AG10803 (cell line): Measurements from ENCODE around the gene TMEM117.

Experiments
- DNase-seq: peaks from one replicate; pipeline ENCODE4 v3.0.0; 2010; ENCODE audit warnings: low read depth
- H3K4me3 ChIP-seq: 2 replicates; pipeline ENCODE4 v1.5.1; 2011; ENCODE audit warnings: mild to moderate bottlenecking, low read length, control low read depth
- TF ChIP-seq, protein P1 (sequence below): conservative IDR thresholded peaks from 2 replicates; pipeline ENCODE4 v1.5.1; 2011; ENCODE audit warnings: mild to moderate bottlenecking, low read length, control low read depth, inconsistent platforms

The TMEM117 gene

GRCh38 chr12:44286336-44286735, 450.5 kb downstream of the TMEM117 start:
- peak; percentile 47 for DNase-seq
- TF ChIP-seq, protein P1, sequence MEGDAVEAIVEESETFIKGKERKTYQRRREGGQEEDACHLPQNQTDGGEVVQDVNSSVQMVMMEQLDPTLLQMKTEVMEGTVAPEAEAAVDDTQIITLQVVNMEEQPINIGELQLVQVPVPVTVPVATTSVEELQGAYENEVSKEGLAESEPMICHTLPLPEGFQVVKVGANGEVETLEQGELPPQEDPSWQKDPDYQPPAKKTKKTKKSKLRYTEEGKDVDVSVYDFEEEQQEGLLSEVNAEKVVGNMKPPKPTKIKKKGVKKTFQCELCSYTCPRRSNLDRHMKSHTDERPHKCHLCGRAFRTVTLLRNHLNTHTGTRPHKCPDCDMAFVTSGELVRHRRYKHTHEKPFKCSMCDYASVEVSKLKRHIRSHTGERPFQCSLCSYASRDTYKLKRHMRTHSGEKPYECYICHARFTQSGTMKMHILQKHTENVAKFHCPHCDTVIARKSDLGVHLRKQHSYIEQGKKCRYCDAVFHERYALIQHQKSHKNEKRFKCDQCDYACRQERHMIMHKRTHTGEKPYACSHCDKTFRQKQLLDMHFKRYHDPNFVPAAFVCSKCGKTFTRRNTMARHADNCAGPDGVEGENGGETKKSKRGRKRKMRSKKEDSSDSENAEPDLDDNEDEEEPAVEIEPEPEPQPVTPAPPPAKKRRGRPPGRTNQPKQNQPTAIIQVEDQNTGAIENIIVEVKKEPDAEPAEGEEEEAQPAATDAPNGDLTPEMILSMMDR: no peak
- H3K4me3 ChIP-seq: no peak overlapping the region

DNA sequence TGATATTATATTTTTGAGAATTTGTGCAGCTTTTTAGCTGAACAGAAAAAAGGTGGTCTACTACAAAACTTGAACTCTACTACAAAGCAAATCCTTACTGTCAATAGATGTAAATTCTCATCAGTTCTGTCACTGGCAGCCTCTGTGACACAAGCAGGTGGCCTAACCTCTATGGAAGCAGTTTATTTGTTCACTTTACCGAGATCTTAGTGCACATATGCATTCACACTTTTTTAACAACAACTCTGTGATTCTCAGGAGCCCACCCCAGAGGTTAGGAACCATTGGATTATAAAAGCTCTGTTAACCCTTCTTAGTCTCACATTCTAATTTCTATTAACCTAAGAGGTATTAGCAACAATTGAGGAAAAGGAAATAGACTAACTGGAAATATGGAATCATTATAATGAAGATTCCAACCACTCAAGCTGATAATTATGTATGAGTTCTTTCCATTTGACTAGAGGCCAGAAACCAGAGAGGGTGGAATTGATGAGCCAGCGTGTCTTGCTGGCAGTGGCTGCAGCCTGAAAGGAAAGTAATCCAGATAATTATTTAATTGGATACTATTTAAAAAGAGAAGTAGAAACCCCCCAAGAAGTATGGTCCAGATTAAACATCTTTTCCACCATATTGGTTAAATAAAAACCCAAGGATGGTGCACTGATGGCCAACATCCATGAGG, 451.1 kb downstream of the TMEM117 start:
- H3K4me3 ChIP-seq: no peak overlapping the region
- DNase-seq: no peak
- TF ChIP-seq, protein P1: no peak

DNA sequence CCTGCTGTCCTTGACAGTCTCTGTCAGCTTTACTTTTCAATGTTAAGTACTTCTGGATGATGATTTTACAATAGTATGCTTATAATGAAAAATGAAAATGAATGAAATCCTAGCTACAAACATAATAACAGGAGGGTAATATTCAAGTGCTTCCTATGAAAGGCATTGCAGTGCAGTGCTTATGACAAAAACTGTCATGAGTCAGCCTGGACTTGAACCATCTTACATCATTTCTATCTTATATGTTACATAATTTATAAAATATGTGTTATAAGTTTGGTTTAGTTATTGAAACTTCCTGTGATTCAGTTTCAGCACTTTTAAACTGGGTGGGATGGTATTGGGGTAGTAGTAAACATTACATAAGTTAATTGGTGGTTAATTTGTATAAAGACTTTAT, 451.7 kb downstream of the TMEM117 start:
- TF ChIP-seq, protein P1: no peak
- H3K4me3 ChIP-seq: no peak overlapping the region
- DNase-seq: peak; percentile 37

GRCh38 chr12:44294649-44295048, 458.8 kb downstream of the TMEM117 start:
- no peak for DNase-seq
- H3K4me3 ChIP-seq: no peak overlapping the region
- TF ChIP-seq, protein P1: no peak

DNA sequence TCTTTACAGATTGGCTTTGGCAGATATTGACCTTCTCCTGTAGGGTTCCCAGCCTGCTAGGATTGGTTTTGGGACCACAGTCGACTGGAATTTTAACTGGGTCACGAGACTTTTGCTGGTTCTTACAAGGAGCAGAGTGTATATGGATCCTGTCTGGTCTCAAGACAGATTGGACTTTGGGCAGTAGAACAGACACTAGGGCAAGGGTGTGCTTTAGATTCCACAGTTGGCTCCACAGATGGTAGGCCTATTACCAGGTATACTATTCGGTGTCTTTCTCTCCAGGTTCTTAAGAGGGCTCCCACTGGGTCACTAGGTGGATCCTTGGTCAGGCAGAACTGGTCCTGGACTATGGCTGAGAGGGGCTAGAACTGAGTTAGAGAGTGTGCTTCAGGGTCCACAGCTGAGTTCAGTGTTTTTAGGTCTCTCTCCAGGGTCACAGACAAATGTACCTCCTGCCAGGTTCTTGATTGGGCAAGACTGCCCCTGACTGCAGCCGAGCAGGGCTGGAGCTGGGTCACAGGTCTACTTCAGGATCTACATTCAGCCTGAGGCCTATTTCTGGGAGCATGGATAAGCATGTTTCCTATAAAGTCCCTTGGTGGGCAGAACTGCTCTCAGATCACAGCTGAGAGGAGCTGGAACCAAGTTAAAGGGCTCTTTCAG, 460.2 kb downstream of the TMEM117 start:
- TF ChIP-seq, protein P1: no peak
- no peak overlapping the region for H3K4me3 ChIP-seq
- no peak for DNase-seq

DNA sequence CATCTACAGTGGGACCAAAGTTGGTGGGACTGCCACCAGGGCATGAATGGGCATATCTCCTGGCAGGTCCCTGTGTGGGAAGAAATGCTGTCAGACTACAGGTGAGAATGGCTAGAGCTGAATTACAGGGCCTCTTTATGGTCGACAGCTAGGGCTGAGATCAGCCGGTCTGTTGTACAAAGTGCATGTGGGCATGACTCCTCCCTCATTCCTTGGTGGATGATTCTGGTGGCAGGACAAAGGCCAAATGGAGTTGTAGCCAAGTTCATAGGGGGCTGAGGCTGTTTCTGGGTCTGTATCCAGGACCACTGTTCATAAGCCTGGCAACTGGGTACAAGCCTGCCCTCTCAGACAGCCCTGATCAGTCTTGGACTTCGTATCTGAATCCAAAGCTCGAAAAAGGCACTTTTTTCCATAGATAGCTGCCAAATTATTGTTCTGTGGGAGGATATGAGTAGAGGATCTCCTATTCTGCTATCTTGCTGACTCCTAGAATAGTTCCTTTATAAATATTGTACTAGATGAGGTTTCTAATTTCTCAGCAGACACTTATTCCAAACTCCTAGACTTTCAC, 460.8 kb downstream of the TMEM117 start:
- no peak overlapping the region for H3K4me3 ChIP-seq
- no peak for DNase-seq
- TF ChIP-seq, protein P1: no peak

DNA sequence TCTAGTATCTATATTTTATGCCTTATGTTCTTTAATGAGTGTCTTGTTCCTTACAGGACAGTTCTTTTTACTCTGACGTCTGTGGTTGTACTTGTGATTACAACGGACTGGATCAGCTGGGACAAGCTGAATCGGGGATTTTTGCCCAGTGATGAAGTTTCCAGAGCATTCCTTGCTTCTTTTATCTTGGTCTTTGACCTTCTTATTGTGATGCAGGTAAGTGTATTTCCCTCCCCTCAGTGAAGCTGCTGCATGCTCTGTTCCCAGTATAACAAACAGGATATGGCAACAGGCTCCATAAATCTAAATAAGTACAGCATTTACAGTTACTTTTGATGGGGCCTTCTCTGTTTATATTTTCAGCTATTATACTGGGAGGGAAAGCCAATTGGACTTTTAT, 463.6 kb downstream of the TMEM117 start:
- no peak overlapping the region for H3K4me3 ChIP-seq
- TF ChIP-seq, protein P1: no peak
- no peak for DNase-seq
